ENCODE results near the gene EPHB6.
A peak's percentile ranks its signal among the peaks of the same experiment; 100 is the strongest.

The EPHB6 gene

DNA sequence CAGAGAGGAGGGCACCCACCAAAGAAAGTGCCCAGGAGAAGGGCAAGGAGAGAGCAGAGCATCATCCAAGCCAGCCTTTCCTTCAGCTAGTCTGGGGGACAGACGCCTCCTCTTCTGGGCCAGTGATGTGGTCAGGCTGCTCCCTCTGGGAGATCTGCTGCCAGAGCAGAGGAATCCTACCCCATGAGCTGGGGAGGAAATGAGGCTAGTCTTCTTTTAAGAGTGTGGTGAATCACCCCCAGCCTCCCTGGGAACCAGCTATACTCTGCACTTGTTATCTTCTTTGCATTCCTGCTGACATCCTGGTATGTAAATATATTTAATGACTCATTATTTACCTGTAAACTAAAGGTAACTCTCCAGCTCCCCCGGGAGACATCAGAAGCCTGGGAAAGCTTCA is 41.6 kb upstream of the EPHB6 start:
- H3K4me3 ChIP-seq (ENCODE audit: low read depth, low read length): no peak overlapping the region
- ChIA-PET POLR2A (no interaction called here), CTCF (interaction anchor here (0.8 to 7.8 kb wide), 16 partner anchors 16 to 437 kb away, joined by 3 to 90 read pairs (median 8); no protein-coding TSS in a partner anchor)
- no peak for TF ChIP-seq CTCF (IDR thresholded peaks at IDR 0.05; ENCODE audit: insufficient read depth, low read length, missing control alignments)
- peak; percentile 59 for DNase-seq (ENCODE audit: low read depth, low spot score)

- DNase-seq (ENCODE audit: low read depth, low spot score): no peak
- ChIA-PET CTCF (interaction anchor here (0.6 to 7.8 kb wide), 15 partner anchors 12 to 437 kb away, joined by 3 to 90 read pairs (median 11); no protein-coding TSS in a partner anchor), POLR2A (no interaction called here)
- no peak overlapping the region for H3K4me3 ChIP-seq (ENCODE audit: low read depth, low read length)
- TF ChIP-seq CTCF (IDR thresholded peaks at IDR 0.05; ENCODE audit: insufficient read depth, low read length, missing control alignments): no peak
Observed at GRCh38 chr7:142813699-142814098, 41.2 kb upstream of the EPHB6 start.

GRCh38 chr7:142814451-142814850 is 40.4 kb upstream of the EPHB6 start:
- no peak overlapping the region for H3K4me3 ChIP-seq (ENCODE audit: low read depth, low read length)
- ChIA-PET CTCF (interaction anchor here (1.4 to 6.7 kb wide), 6 partner anchors 29 to 317 kb away, joined by 3 to 79 read pairs (median 57); no protein-coding TSS in a partner anchor), POLR2A (no interaction called here)
- TF ChIP-seq CTCF (IDR thresholded peaks at IDR 0.05; ENCODE audit: insufficient read depth, low read length, missing control alignments): no peak
- no peak for DNase-seq (ENCODE audit: low read depth, low spot score)

- no peak overlapping the region for H3K4me3 ChIP-seq (ENCODE audit: low read depth, low read length)
- POLR2A ChIA-PET: no interaction called here
- CTCF ChIA-PET: interaction anchor here (1.4 to 6.7 kb wide), 3 partner anchors 29 to 183 kb away, joined by 3 to 79 read pairs (median 56); no protein-coding TSS in a partner anchor
- DNase-seq (ENCODE audit: low read depth, low spot score): no peak
- no peak for TF ChIP-seq CTCF (IDR thresholded peaks at IDR 0.05; ENCODE audit: insufficient read depth, low read length, missing control alignments)
Observed at GRCh38 chr7:142815134-142815533, 39.7 kb upstream of the EPHB6 start.

DNA sequence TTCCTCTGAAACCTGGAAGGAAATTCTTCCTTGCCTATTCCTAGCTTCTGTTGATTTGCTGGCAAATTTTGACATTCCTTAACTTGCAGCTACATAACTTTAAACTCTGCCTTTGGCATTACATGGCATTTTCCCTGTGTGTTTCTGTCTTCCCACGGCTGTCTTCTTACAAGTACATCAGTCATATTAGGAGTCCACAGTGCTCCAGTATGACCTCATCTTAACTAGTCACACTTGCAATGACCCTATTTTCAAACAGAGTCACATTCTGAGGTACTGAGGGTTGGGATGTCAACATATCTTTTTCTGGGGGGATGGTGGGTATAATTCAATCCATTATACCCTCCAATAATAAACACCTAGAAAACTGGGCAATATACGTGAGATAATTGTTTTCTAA is 37.4 kb upstream of the EPHB6 start:
- no peak for DNase-seq (ENCODE audit: low read depth, low spot score)
- ChIA-PET CTCF (interaction anchor here (1.2 to 1.8 kb wide), 4 partner anchors 10 to 321 kb away, joined by 3 to 5 read pairs (median 4); no protein-coding TSS in a partner anchor), POLR2A (no interaction called here)

GRCh38 chr7:142819530-142819929 is 35.3 kb upstream of the EPHB6 start:
- ChIA-PET POLR2A (no interaction called here), CTCF (interaction anchor here (4.4 kb wide), 1 partner anchor 9 kb away, joined by 23 read pairs; no protein-coding TSS in a partner anchor)
- DNase-seq (ENCODE audit: low read depth, low spot score): no peak
- TF ChIP-seq CTCF (IDR thresholded peaks at IDR 0.05; ENCODE audit: insufficient read depth, low read length, missing control alignments): no peak
- no peak overlapping the region for H3K4me3 ChIP-seq (ENCODE audit: low read depth, low read length)

More for the DNA sequence above, 37.4 kb upstream of the EPHB6 start:
- no peak overlapping the region for H3K4me3 ChIP-seq (ENCODE audit: low read depth, low read length)
- TF ChIP-seq CTCF (IDR thresholded peaks at IDR 0.05; ENCODE audit: insufficient read depth, low read length, missing control alignments): no peak
